Endothelial cell of hepatic sinusoid (primary cell): ENCODE measurements around the gene SUPT5H.

Experiments used
- in situ Hi-C: cut with HindIII; loops from 2 replicates; pipeline ENCODE4 v1.10.0; 2017; ENCODE audit warnings: low sequenced_read_pairs

SUPT5H gene

GRCh38 chr19:39445196-39446111 lies at the start of gene SUPT5H:
Gene SUPT5H (plus strand): TSS chr19:39445582. CDS start chr19:39445891, 309 bp downstream.
- in situ Hi-C loops: no loop called here

- in situ Hi-C loops: no loop called here
These were observed 47.8 kb upstream of the SUPT5H start for GRCh38 chr19:39397360-39398296.

- in situ Hi-C loops: no loop called here
These were observed 47.0 kb upstream of the SUPT5H start for GRCh38 chr19:39398297-39398864.

- in situ Hi-C loops: no loop called here
These were observed 45.7 kb upstream of the SUPT5H start for GRCh38 chr19:39399668-39400050.

GRCh38 chr19:39400061-39400460 lies 45.3 kb upstream of the SUPT5H start:
- in situ Hi-C loops: no loop called here

- in situ Hi-C loops: no loop called here
These were observed 44.3 kb upstream of the SUPT5H start for GRCh38 chr19:39401070-39401548.

- in situ Hi-C loops: no loop called here
These were observed 43.6 kb upstream of the SUPT5H start for GRCh38 chr19:39401549-39402345.

GRCh38 chr19:39402346-39403300 lies 42.8 kb upstream of the SUPT5H start:
- in situ Hi-C loops: no loop called here

- in situ Hi-C loops: no loop called here
These were observed 41.8 kb upstream of the SUPT5H start for GRCh38 chr19:39403331-39404312.

- in situ Hi-C loops: no loop called here
These were observed 40.0 kb upstream of the SUPT5H start for GRCh38 chr19:39405261-39405957.

- in situ Hi-C loops: no loop called here
These were observed 39.3 kb upstream of the SUPT5H start for GRCh38 chr19:39405958-39406655.

GRCh38 chr19:39406656-39407409 lies 38.5 kb upstream of the SUPT5H start, which contains the start of gene ZFP36:
Gene ZFP36 (plus strand): TSS chr19:39406847. CDS start chr19:39406905, 58 bp downstream.
- in situ Hi-C loops: no loop called here

- in situ Hi-C loops: no loop called here
These were observed 38.0 kb upstream of the SUPT5H start for GRCh38 chr19:39407410-39407659.

GRCh38 chr19:39407660-39408391 lies 37.6 kb upstream of the SUPT5H start:
- in situ Hi-C loops: no loop called here

GRCh38 chr19:39408392-39409207 lies 36.8 kb upstream of the SUPT5H start:
- in situ Hi-C loops: no loop called here
